ENCODE data around the gene ARPC1B. TPM values are rescaled to one million over a fixed set of nuclear protein-coding genes. Genes with fewer than 3 reads are reported as not detected.
"Not testable (repeated sequence)": the region's sequence is repeated elsewhere in the genome, so short reads cannot be mapped to it uniquely, and the experiment has no call there.

The ARPC1B gene
- total and polyA plus RNA-seq, 2 donors (not counting 1 experiment from before 2014, with no cell fraction given), result 142 to 563 TPM

DNA sequence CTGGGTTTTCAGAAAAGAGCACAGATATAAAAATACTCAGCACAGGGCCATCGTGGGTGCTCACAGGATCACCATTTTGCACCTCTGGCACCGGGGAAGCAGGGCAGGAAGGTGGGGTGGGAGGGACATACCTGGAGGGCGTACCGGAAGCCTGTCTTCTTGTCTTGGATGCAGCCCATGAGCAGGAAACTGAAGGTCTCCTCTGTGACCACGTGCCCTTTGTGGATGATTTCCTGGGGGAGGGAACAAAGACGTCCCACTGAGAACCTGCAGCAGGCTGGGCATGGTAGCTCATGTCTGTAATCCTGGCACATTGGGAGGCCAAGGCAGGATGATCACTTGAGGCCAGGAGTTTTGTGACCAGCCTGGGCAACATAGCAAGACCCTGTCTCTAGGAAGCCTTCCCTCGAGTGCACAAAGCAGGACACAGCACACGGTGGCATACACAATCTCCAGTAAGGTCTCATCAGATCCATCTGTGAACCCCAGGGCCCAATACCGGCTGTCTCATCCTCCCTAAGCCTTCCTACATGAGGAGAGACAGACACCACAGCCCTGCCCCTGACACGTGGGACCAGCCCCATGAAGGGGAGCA, 54.5 kb downstream of the ARPC1B start:
- H3K4me3 Mint-ChIP-seq, result no peak overlapping the region
- Histone ChIP-seq H3K4me3 (ENCODE audit: control extremely low read depth in 1 of 5, extremely low read depth in 1 of 5, insufficient read depth in 1 of 5, low read depth in 2 of 5, low read length in 4 of 5) (no peak overlapping the region), H3K36me3 (replicated peaks in 1 of 2; ENCODE audit: control extremely low read depth in 1 of 2, control insufficient read depth in 1 of 2, extremely low read depth in 1 of 2, insufficient read depth in 2 of 2, low read length in 1 of 2) (peaks cover 0 to 42% of the 10 kb centered on the region in 2 experiments), H3K27me3 (replicated peaks in 1 of 4; ENCODE audit: control extremely low read depth in 1 of 4, control insufficient read depth in 3 of 4, insufficient read depth in 4 of 4, low read length in 3 of 4) (no peaks in the 10 kb centered on the region), H3K4me1 (ENCODE audit: control insufficient read depth in 2 of 2, insufficient read depth in 2 of 2, low read length in 2 of 2) (no peaks in the 10 kb centered on the region), H3K4me2 (replicated peaks; ENCODE audit: low read depth, low read length, poor library complexity, severe bottlenecking) (no peak overlapping the region), H3K9me3 (ENCODE audit: control extremely low read depth in 1 of 3, control insufficient read depth in 2 of 3, insufficient read depth in 1 of 3, low read length in 2 of 3) (no peaks in the 10 kb centered on the region), H2AFZ (ENCODE audit: insufficient read depth, low read depth, low read length, poor library complexity, severe bottlenecking) (no peak overlapping the region), H4K20me1 (ENCODE audit: control insufficient read depth, insufficient read depth, low read length, poor library complexity, severe bottlenecking) (no peaks in the 10 kb centered on the region), H3K79me2 (ENCODE audit: control insufficient read depth, insufficient read depth, low read length) (no peaks in the 10 kb centered on the region), H3K27ac (ENCODE audit: low read length in 2 of 2) (no peak overlapping the region), H3K9ac (ENCODE audit: low read length) (no peak overlapping the region)
- POLR2A ChIA-PET, result no interaction called here
- TF ChIP-seq, protein P1, sequence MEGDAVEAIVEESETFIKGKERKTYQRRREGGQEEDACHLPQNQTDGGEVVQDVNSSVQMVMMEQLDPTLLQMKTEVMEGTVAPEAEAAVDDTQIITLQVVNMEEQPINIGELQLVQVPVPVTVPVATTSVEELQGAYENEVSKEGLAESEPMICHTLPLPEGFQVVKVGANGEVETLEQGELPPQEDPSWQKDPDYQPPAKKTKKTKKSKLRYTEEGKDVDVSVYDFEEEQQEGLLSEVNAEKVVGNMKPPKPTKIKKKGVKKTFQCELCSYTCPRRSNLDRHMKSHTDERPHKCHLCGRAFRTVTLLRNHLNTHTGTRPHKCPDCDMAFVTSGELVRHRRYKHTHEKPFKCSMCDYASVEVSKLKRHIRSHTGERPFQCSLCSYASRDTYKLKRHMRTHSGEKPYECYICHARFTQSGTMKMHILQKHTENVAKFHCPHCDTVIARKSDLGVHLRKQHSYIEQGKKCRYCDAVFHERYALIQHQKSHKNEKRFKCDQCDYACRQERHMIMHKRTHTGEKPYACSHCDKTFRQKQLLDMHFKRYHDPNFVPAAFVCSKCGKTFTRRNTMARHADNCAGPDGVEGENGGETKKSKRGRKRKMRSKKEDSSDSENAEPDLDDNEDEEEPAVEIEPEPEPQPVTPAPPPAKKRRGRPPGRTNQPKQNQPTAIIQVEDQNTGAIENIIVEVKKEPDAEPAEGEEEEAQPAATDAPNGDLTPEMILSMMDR (IDR thresholded peaks at IDR 0.05), result no peak
- TF ChIP-seq EZH2 (IDR thresholded peaks at IDR 0.05; ENCODE audit: borderline replicate concordance, insufficient read depth, low read depth, low read length, poor library complexity, severe bottlenecking), result no peak
- 94% methylated on average over 9 of the region's 10 CpGs for WGBS (ENCODE audit: insufficient coverage)
- ATAC-seq (ENCODE audit: low read depth) (no peak), DNase-seq (no peak)
- intact Hi-C loops (cut with micrococcal nuclease), result no loop called here
- no peak overlapping the region for H3K27ac Mint-ChIP-seq
- H3K4me1 Mint-ChIP-seq, result no peaks in the 10 kb centered on the region
- H3K27me3 Mint-ChIP-seq, result no peaks in the 10 kb centered on the region
- no peaks in the 10 kb centered on the region for H3K9me3 Mint-ChIP-seq (ENCODE audit: insufficient read depth)
- CTCF ChIA-PET, result no interaction called here

DNA sequence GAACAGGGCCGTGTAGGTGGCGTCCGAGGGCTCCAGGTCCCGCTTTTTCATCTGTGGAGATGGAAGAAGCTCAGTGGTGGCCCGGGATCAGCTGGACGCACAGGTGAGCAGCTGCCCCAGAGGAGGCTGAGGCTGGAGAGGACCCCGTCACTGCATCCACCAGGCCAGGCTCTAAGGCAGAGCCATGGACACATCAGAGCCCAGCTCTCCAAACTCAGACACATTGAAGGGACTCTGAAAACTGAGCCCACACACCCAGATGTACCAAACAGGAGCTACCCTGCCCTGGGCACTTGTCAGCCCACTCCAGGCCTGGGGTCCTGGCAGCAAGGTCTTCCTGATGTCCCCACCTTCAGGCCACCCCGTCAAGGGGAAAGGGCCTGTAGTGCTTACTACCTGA, 55.2 kb downstream of the ARPC1B start:
- Mint-ChIP-seq H3K9me3 (ENCODE audit: insufficient read depth) (no peaks in the 10 kb centered on the region), H3K4me3 (no peak overlapping the region), H3K27me3 (no peaks in the 10 kb centered on the region), H3K27ac (no peak overlapping the region), H3K4me1 (no peaks in the 10 kb centered on the region)
- Histone ChIP-seq H3K9ac (ENCODE audit: low read length) (no peak overlapping the region), H3K4me1 (ENCODE audit: control insufficient read depth in 2 of 2, insufficient read depth in 2 of 2, low read length in 2 of 2) (no peaks in the 10 kb centered on the region), H3K27ac (ENCODE audit: low read length in 2 of 2) (no peak overlapping the region), H3K36me3 (replicated peaks in 1 of 2; ENCODE audit: control extremely low read depth in 1 of 2, control insufficient read depth in 1 of 2, extremely low read depth in 1 of 2, insufficient read depth in 2 of 2, low read length in 1 of 2) (peaks cover 0 to 41% of the 10 kb centered on the region in 2 experiments), H2AFZ (ENCODE audit: insufficient read depth, low read depth, low read length, poor library complexity, severe bottlenecking) (no peak overlapping the region), H3K27me3 (replicated peaks in 1 of 4; ENCODE audit: control extremely low read depth in 1 of 4, control insufficient read depth in 3 of 4, insufficient read depth in 4 of 4, low read length in 3 of 4) (no peaks in the 10 kb centered on the region), H3K4me3 (ENCODE audit: control extremely low read depth in 1 of 5, extremely low read depth in 1 of 5, insufficient read depth in 1 of 5, low read depth in 2 of 5, low read length in 4 of 5) (no peak overlapping the region), H4K20me1 (ENCODE audit: control insufficient read depth, insufficient read depth, low read length, poor library complexity, severe bottlenecking) (no peaks in the 10 kb centered on the region), H3K9me3 (ENCODE audit: control extremely low read depth in 1 of 3, control insufficient read depth in 2 of 3, insufficient read depth in 1 of 3, low read length in 2 of 3) (no peaks in the 10 kb centered on the region), H3K4me2 (replicated peaks; ENCODE audit: low read depth, low read length, poor library complexity, severe bottlenecking) (no peak overlapping the region), H3K79me2 (ENCODE audit: control insufficient read depth, insufficient read depth, low read length) (no peaks in the 10 kb centered on the region)
- no peak for ATAC-seq (ENCODE audit: low read depth)
- ChIA-PET POLR2A (no interaction called here), CTCF (no interaction called here)
- DNase-seq, result no peak
- 97% methylated on average over 8 of the region's 8 CpGs for WGBS (ENCODE audit: insufficient coverage)
- intact Hi-C loops (cut with micrococcal nuclease), result no loop called here
- TF ChIP-seq EZH2 (IDR thresholded peaks at IDR 0.05; ENCODE audit: borderline replicate concordance, insufficient read depth, low read depth, low read length, poor library complexity, severe bottlenecking), result no peak
- TF ChIP-seq, protein P1 (IDR thresholded peaks at IDR 0.05), result no peak

DNA sequence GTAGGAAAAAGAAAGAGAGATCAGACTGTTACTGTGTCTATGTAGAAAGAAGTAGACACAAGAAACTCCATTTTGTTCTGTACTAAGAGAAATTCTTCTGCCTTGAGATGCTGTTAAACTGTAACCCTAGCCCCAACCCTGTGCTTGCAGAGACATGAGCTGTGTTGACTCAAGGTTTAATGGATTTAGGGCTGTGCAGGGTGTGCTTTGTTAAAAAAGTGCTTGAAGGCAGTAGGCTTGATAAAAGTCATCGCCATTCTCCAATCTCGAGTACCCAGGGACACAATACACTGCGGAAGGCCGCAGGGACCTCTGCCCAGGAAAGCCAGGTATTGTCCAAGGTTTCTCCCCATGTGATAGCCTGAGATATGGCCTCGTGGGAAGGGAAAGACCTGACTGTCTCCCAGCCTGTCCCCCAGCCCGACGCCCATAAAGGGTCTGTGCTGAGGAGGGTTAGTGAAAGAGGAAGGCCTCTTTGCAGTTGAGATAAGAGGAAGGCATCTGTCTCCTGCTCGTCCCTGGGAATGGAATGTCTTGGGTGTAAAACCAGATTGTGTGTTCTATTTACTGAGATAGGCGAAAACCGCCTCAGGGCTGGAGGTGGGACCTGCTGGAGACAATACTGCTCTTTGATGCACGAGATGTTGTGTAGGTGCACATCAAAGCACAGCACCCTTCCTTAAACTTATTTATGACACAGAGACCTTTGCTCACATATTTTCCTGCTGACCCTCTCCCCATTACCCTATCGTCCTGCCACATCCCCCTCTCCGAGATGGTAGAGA, 57.4 kb downstream of the ARPC1B start:
- CTCF ChIA-PET; H3K9me3 ChIP-seq (ENCODE audit: control extremely low read depth in 1 of 3, control insufficient read depth in 2 of 3, insufficient read depth in 1 of 3, low read length in 2 of 3); H3K27me3 ChIP-seq (replicated peaks in 1 of 4; ENCODE audit: control extremely low read depth in 1 of 4, control insufficient read depth in 3 of 4, insufficient read depth in 4 of 4, low read length in 3 of 4); POLR2A ChIA-PET; H3K27ac ChIP-seq (ENCODE audit: low read length in 2 of 2); H3K9ac ChIP-seq (ENCODE audit: low read length); H2AFZ ChIP-seq (ENCODE audit: insufficient read depth, low read depth, low read length, poor library complexity, severe bottlenecking); ATAC-seq (ENCODE audit: low read depth); H3K9me3 Mint-ChIP-seq (ENCODE audit: insufficient read depth); H3K4me1 Mint-ChIP-seq; H3K4me1 ChIP-seq (ENCODE audit: control insufficient read depth in 2 of 2, insufficient read depth in 2 of 2, low read length in 2 of 2); DNase-seq; H3K4me3 ChIP-seq (ENCODE audit: control extremely low read depth in 1 of 5, extremely low read depth in 1 of 5, insufficient read depth in 1 of 5, low read depth in 2 of 5, low read length in 4 of 5); H3K27me3 Mint-ChIP-seq; H3K79me2 ChIP-seq (ENCODE audit: control insufficient read depth, insufficient read depth, low read length); intact Hi-C loops (cut with micrococcal nuclease); H3K4me3 Mint-ChIP-seq; H3K4me2 ChIP-seq (replicated peaks; ENCODE audit: low read depth, low read length, poor library complexity, severe bottlenecking); H4K20me1 ChIP-seq (ENCODE audit: control insufficient read depth, insufficient read depth, low read length, poor library complexity, severe bottlenecking): not testable (repeated sequence)
- H3K36me3 ChIP-seq (replicated peaks in 1 of 2; ENCODE audit: control extremely low read depth in 1 of 2, control insufficient read depth in 1 of 2, extremely low read depth in 1 of 2, insufficient read depth in 2 of 2, low read length in 1 of 2), result peaks cover 0 to 37% of the 10 kb centered on the region in 2 experiments
- peak overlapping the region; percentile 54 for H3K27ac Mint-ChIP-seq
- 100% methylated on average over 12 of the region's 13 CpGs for WGBS (ENCODE audit: insufficient coverage)

Data from B cell (primary cell).